HCT116 (cell line): ENCODE results near the gene IMPA2. TPM values are rescaled to one million over a fixed set of nuclear protein-coding genes. Genes with fewer than 3 reads are reported as not detected.

Experiments used
- ATAC-seq: fragments of 200-7000 bp; cut with Tn5 transposase; 2 replicates; pipeline ENCODE4 v1.9.1; 2020; ENCODE audit warnings: mild to moderate bottlenecking, moderate library complexity
- BruUV-seq: library from RNA; stranded (reverse); fragments of 400-500 nt; replicated peaks from 2 replicates; lab custom pipeline; 2021; lab: Mats Ljungman, UMichigan
- CTCF ChIA-PET: fragments of 300-600 bp; sonication (Branson Sonifier 250); formaldehyde crosslinking; loops from one replicate; lab custom pipeline; 2021; ENCODE audit warnings: antibody characterized with exemption; lab: Charles Lee
- POLR2A ChIA-PET: fragments of 300-600, 350-600 bp; sonication (Branson Sonifier 250); formaldehyde crosslinking; loops from one replicate; lab custom pipeline; 2021; ENCODE audit warnings: antibody characterized with exemption; lab: Charles Lee
- RAD21 ChIA-PET, 2 experiments: fragments of 300-600 bp; sonication (Branson Sonifier 250); formaldehyde crosslinking; loops; one replicate each; lab custom pipeline; 2023; ENCODE audit warnings: low total read pairs in 2 of 2; ENCODE audit not compliant: uncharacterized antibody in 2 of 2, unreplicated experiment in 2 of 2, low non-redundant PET in 1 of 2; lab: Charles Lee
- DNase-seq: peaks from one replicate; pipeline ENCODE4 v3.0.0-alpha.2; 2010; ENCODE audit warnings: low read depth, low spot score
- H2AFZ ChIP-seq: fragments of 200-600 bp; shearing (Covaris generic), sonication (generic); 2 replicates; pipeline ENCODE4 v1.6.1; 2017; ENCODE audit warnings: low read depth, mixed run types, mixed read lengths, antibody characterized with exemption, low read length; ENCODE audit not compliant: poor library complexity, severe bottlenecking
- H3K27ac ChIP-seq: 2 replicates; pipeline ENCODE4 v1.5.1; 2012; ENCODE audit warnings: low read depth, low read length
- H3K27me3 ChIP-seq: fragments of 200-600 bp; sonication (generic); 2 replicates; pipeline ENCODE4 v1.6.1; 2016; ENCODE audit warnings: mixed run types, low read length, mixed read lengths; ENCODE audit not compliant: insufficient read depth
- H3K36me3 ChIP-seq, 2 experiments: fragments of 200-500 bp in 1 of 2; fragments of 200-600 bp in 1 of 2; sonication (Bioruptor generic) in 1 of 2; sonication (generic) in 1 of 2; 2 replicates each; pipeline versions ENCODE4 v1.5.1 to v1.6.1; 2014 to 2016; ENCODE audit warnings: low read length in 2 of 2, inconsistent platforms in 1 of 2, mixed read lengths in 1 of 2, mixed run types in 1 of 2; ENCODE audit not compliant: insufficient read depth in 2 of 2, control insufficient read depth in 1 of 2
- H3K4me1 ChIP-seq, 2 experiments: fragments of 200-600 bp in 1 of 2; sonication (generic) in 1 of 2; 2 replicates each; pipeline versions ENCODE4 v1.5.1 to v1.6.1; 2012 to 2017; ENCODE audit warnings: low read length in 2 of 2, inconsistent platforms in 1 of 2, mild to moderate bottlenecking in 1 of 2, mixed read lengths in 1 of 2, mixed run types in 1 of 2, moderate library complexity in 1 of 2; ENCODE audit not compliant: insufficient read depth in 2 of 2, control insufficient read depth in 1 of 2
- H3K4me2 ChIP-seq: fragments of 200-600 bp; sonication (generic); 2 replicates; pipeline ENCODE4 v1.6.1; 2017; ENCODE audit warnings: mixed run types, low read length, mixed read lengths
- H3K4me3 ChIP-seq, 2 experiments: fragments of 200-600 bp in 1 of 2; sonication (generic) in 1 of 2; replicated peaks in 1 of 2; 2 replicates each; pipeline ENCODE4 v1.5.1; 2011 to 2016; ENCODE audit warnings: low read length in 2 of 2, control low read depth in 1 of 2, low read depth in 1 of 2, mild to moderate bottlenecking in 1 of 2, mixed read lengths in 1 of 2, mixed run types in 1 of 2
- H3K79me2 ChIP-seq: fragments of 200-600 bp; sonication (generic); 2 replicates; pipeline ENCODE4 v1.6.1; 2017; ENCODE audit warnings: mild to moderate bottlenecking, mixed run types, low read length, moderate library complexity, mixed read lengths; ENCODE audit not compliant: insufficient read depth
- H3K9ac ChIP-seq: fragments of 200-600 bp; sonication (generic); 2 replicates; pipeline ENCODE4 v1.6.1; 2016; ENCODE audit warnings: low read length, mixed read lengths
- H3K9me2 ChIP-seq: fragments of 200-600 bp; sonication (generic), shearing (Covaris generic); 2 replicates; pipeline ENCODE4 v1.6.1; 2017; ENCODE audit warnings: mixed run types, mild to moderate bottlenecking, moderate library complexity; ENCODE audit not compliant: insufficient read depth
- H3K9me3 ChIP-seq, 2 experiments: fragments of 200-500 bp in 1 of 2; fragments of 200-600 bp in 1 of 2; sonication (Bioruptor generic) in 1 of 2; sonication (generic) in 1 of 2; 2 replicates each; pipeline ENCODE4 v1.6.1; 2014 to 2017; ENCODE audit warnings: low read length in 2 of 2, mixed read lengths in 2 of 2, inconsistent platforms in 1 of 2, low read depth in 1 of 2, mild to moderate bottlenecking in 1 of 2, mixed run types in 1 of 2, moderate library complexity in 1 of 2; ENCODE audit not compliant: control insufficient read depth in 1 of 2, insufficient read depth in 1 of 2
- H4K20me1 ChIP-seq: fragments of 200-600 bp; sonication (generic), shearing (Covaris generic); 2 replicates; pipeline ENCODE4 v1.6.1; 2017; ENCODE audit warnings: mixed run types, mild to moderate bottlenecking, moderate library complexity; ENCODE audit not compliant: insufficient read depth
- ELF1 ChIP-seq: IDR thresholded peaks from 2 replicates; pipeline ENCODE4 v1.6.1; 2012; ENCODE audit warnings: low read depth, borderline replicate concordance
- EZH2 ChIP-seq: fragments of 200-600 bp; sonication (generic); IDR thresholded peaks from 2 replicates; pipeline ENCODE4 v1.6.1; 2017; ENCODE audit warnings: antibody characterized with exemption, mixed run types
- EZH2phosphoT487 ChIP-seq: fragments of 200-600 bp; IDR thresholded peaks from 2 replicates; pipeline ENCODE4 v1.6.1; 2018; ENCODE audit warnings: antibody characterized with exemption, borderline replicate concordance
- FOSL1 ChIP-seq: IDR thresholded peaks from 2 replicates; pipeline ENCODE4 v1.6.1; 2012; ENCODE audit warnings: low read depth
- JUND ChIP-seq: IDR thresholded peaks from 2 replicates; pipeline ENCODE4 v1.6.1; 2012
- POLR2AphosphoS5 ChIP-seq: IDR thresholded peaks from 2 replicates; pipeline ENCODE4 v1.6.1; 2011; ENCODE audit warnings: mild to moderate bottlenecking, low read depth, low read length, moderate library complexity
- RAD21 ChIP-seq: IDR thresholded peaks from 2 replicates; pipeline ENCODE4 v1.6.1; 2012; ENCODE audit warnings: low read depth, mild to moderate bottlenecking
- SIN3A ChIP-seq: IDR thresholded peaks from 2 replicates; pipeline ENCODE4 v1.6.1; 2012; ENCODE audit warnings: low read depth
- TCF7L2 ChIP-seq: IDR thresholded peaks from 2 replicates; pipeline ENCODE4 v1.7.0; 2011; ENCODE audit warnings: borderline replicate concordance, inconsistent platforms; ENCODE audit not compliant: insufficient read depth, insufficient read length; ENCODE audit errors: extremely low read depth
- YY1 ChIP-seq: IDR thresholded peaks from 2 replicates; pipeline ENCODE4 v1.6.1; 2011; ENCODE audit warnings: low read length, low read depth, moderate library complexity, mild to moderate bottlenecking; ENCODE audit not compliant: insufficient replicate concordance; ENCODE audit errors: extremely low read depth
- ZFX ChIP-seq: fragments of 450-650 bp; IDR thresholded peaks from 2 replicates; pipeline ENCODE4 v1.6.1; 2017
- intact Hi-C: fragments of 100-400 bp; cut with micrococcal nuclease; formaldehyde crosslinking; loops from 2 replicates; pipeline ENCODE4 v1.10.0; 2022
- total RNA-seq: library from RNA; stranded (reverse); gene quantifications from one replicate; pipeline ENCODE4 v1.2.1, GENCODE V29; 2021; ENCODE audit not compliant: unreplicated experiment
- TF ChIP-seq, protein P1 (sequence below): IDR thresholded peaks from 2 replicates; pipeline ENCODE4 v1.6.1; 2011; ENCODE audit warnings: mild to moderate bottlenecking, low read length, moderate library complexity; ENCODE audit not compliant: insufficient replicate concordance; ENCODE audit errors: extremely low read depth
- TF ChIP-seq, protein P2 (sequence below): IDR thresholded peaks from 2 replicates; pipeline ENCODE4 v1.6.1; 2012; ENCODE audit warnings: low read depth
- TF ChIP-seq, protein P3 (sequence below): IDR thresholded peaks from 2 replicates; pipeline ENCODE4 v1.6.1; 2012

Gene IMPA2
- total RNA-seq, 1 experiment from 2014 or later = 32.5 TPM

DNA sequence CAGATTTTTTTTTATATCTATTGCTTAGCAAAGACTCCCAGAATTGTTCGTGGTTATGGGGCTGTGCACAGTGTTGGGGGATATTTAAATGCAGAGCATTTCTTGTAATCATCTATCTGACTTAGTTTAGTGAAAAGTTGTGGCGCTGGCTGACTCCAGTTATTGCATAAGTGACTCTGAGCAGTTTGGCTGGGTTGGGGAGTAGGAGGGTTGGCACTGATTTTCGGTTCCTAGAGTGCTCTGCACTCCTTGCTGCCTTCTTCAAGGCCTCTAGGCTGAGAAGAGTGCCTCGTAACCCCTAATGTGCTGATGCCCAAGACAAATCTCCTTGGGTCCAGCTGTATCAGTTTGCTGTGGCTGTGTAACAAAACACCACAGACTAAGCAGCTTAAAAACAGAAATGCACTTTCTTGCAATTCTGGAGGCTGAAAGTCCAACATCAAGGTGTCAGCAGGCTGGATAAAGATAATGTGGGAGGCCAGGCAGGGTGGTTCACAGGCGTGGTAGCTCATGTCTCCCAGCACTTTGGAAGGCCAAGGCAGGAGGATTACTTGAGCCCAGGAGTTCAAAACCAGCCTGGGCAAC, 6.5 kb upstream of the IMPA2 start:
- BruUV-seq = no TSS peak
- DNase-seq (no peak), ATAC-seq (no peak)
- H3K4me3 ChIP-seq = no peak overlapping the region
- no peak overlapping the region for H2AFZ ChIP-seq
- ChIA-PET CTCF (no interaction called here), POLR2A (no interaction called here), RAD21 (no interaction called here)
- H3K9me2 ChIP-seq = no peaks in the 10 kb centered on the region
- no peaks in the 10 kb centered on the region for H4K20me1 ChIP-seq
- no peaks in the 10 kb centered on the region for H3K79me2 ChIP-seq
- no peak overlapping the region for H3K4me2 ChIP-seq
- H3K36me3 ChIP-seq = no peaks in the 10 kb centered on the region
- no peaks in the 10 kb centered on the region for H3K9me3 ChIP-seq
- no peaks in the 10 kb centered on the region for H3K27me3 ChIP-seq
- H3K4me1 ChIP-seq = peaks cover 1 to 17% of the 10 kb centered on the region in 2 experiments; a peak in 3 of 4 replicates
- no peak overlapping the region for H3K9ac ChIP-seq
- intact Hi-C loops = no loop called here
- H3K27ac ChIP-seq = no peak overlapping the region
- TF ChIP-seq JUND (no peak), EZH2 (no peak), RAD21 (no peak), TCF7L2 (no peak), SIN3A (no peak), FOSL1 (no peak), ELF1 (no peak), POLR2AphosphoS5 (no peak), EZH2phosphoT487 (no peak), ZFX (no peak), YY1 (no peak)
- TF ChIP-seq, protein P1, sequence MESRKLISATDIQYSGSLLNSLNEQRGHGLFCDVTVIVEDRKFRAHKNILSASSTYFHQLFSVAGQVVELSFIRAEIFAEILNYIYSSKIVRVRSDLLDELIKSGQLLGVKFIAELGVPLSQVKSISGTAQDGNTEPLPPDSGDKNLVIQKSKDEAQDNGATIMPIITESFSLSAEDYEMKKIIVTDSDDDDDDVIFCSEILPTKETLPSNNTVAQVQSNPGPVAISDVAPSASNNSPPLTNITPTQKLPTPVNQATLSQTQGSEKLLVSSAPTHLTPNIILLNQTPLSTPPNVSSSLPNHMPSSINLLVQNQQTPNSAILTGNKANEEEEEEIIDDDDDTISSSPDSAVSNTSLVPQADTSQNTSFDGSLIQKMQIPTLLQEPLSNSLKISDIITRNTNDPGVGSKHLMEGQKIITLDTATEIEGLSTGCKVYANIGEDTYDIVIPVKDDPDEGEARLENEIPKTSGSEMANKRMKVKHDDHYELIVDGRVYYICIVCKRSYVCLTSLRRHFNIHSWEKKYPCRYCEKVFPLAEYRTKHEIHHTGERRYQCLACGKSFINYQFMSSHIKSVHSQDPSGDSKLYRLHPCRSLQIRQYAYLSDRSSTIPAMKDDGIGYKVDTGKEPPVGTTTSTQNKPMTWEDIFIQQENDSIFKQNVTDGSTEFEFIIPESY = no peak
- TF ChIP-seq, protein P2, sequence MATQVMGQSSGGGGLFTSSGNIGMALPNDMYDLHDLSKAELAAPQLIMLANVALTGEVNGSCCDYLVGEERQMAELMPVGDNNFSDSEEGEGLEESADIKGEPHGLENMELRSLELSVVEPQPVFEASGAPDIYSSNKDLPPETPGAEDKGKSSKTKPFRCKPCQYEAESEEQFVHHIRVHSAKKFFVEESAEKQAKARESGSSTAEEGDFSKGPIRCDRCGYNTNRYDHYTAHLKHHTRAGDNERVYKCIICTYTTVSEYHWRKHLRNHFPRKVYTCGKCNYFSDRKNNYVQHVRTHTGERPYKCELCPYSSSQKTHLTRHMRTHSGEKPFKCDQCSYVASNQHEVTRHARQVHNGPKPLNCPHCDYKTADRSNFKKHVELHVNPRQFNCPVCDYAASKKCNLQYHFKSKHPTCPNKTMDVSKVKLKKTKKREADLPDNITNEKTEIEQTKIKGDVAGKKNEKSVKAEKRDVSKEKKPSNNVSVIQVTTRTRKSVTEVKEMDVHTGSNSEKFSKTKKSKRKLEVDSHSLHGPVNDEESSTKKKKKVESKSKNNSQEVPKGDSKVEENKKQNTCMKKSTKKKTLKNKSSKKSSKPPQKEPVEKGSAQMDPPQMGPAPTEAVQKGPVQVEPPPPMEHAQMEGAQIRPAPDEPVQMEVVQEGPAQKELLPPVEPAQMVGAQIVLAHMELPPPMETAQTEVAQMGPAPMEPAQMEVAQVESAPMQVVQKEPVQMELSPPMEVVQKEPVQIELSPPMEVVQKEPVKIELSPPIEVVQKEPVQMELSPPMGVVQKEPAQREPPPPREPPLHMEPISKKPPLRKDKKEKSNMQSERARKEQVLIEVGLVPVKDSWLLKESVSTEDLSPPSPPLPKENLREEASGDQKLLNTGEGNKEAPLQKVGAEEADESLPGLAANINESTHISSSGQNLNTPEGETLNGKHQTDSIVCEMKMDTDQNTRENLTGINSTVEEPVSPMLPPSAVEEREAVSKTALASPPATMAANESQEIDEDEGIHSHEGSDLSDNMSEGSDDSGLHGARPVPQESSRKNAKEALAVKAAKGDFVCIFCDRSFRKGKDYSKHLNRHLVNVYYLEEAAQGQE = no peak
- TF ChIP-seq, protein P3, sequence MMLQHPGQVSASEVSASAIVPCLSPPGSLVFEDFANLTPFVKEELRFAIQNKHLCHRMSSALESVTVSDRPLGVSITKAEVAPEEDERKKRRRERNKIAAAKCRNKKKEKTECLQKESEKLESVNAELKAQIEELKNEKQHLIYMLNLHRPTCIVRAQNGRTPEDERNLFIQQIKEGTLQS = no peak
